Parathyroid adenoma (tissue), 2 donors: ENCODE data around the gene PVRIG.
A peak's percentile ranks its signal among the peaks of the same experiment; 100 is the strongest.
"Not testable (repeated sequence)": the region's sequence is repeated elsewhere in the genome, so short reads cannot be mapped to it uniquely, and the experiment has no call there.

Experiments used
- H2AFZ ChIP-seq: fragments of 300-600 bp; sonication (generic); one replicate; pipeline ENCODE4 v1.7.0; 2017; ENCODE audit warnings: antibody characterized with exemption, mild to moderate bottlenecking
- H3K27ac ChIP-seq: fragments of 300-600 bp; sonication (generic); one replicate; pipeline ENCODE4 v1.7.0; 2017
- H3K27me3 ChIP-seq: fragments of 300-600 bp; sonication (generic); one replicate; pipeline ENCODE4 v1.7.0; 2017; ENCODE audit warnings: low read length; ENCODE audit not compliant: control insufficient read depth, insufficient read depth
- H3K36me3 ChIP-seq: fragments of 300-600 bp; sonication (generic); one replicate; pipeline ENCODE4 v1.7.0; 2017; ENCODE audit warnings: low read length; ENCODE audit not compliant: control insufficient read depth, insufficient read depth
- H3K4me1 ChIP-seq: fragments of 300-600 bp; sonication (generic); one replicate; pipeline ENCODE4 v1.7.0; 2017; ENCODE audit warnings: control low read depth
- H3K4me2 ChIP-seq: fragments of 300-600 bp; sonication (generic); one replicate; pipeline ENCODE4 v1.7.0; 2017; ENCODE audit warnings: low read length
- H3K4me3 ChIP-seq: fragments of 300-600 bp; sonication (generic); one replicate; pipeline ENCODE4 v1.7.0; 2017; ENCODE audit warnings: low read depth, low read length
- H3K79me2 ChIP-seq: fragments of 300-600 bp; sonication (generic); one replicate; pipeline ENCODE4 v1.7.0; 2017; ENCODE audit warnings: control low read depth
- H3K9ac ChIP-seq: fragments of 300-600 bp; sonication (generic); one replicate; pipeline ENCODE4 v1.7.0; 2017; ENCODE audit warnings: mild to moderate bottlenecking
- H3K9me3 ChIP-seq: fragments of 300-600 bp; sonication (generic); one replicate; pipeline ENCODE4 v1.7.0; 2017; ENCODE audit warnings: low read length; ENCODE audit not compliant: control insufficient read depth
- TF ChIP-seq, protein P1 (sequence below): fragments of 300-600 bp; sonication (generic); IDR thresholded peaks from one replicate; pipeline ENCODE4 v1.7.0; 2017; ENCODE audit warnings: antibody characterized with exemption, mild to moderate bottlenecking
- donor health status: primary hyperparathyroidism.

The PVRIG gene

DNA sequence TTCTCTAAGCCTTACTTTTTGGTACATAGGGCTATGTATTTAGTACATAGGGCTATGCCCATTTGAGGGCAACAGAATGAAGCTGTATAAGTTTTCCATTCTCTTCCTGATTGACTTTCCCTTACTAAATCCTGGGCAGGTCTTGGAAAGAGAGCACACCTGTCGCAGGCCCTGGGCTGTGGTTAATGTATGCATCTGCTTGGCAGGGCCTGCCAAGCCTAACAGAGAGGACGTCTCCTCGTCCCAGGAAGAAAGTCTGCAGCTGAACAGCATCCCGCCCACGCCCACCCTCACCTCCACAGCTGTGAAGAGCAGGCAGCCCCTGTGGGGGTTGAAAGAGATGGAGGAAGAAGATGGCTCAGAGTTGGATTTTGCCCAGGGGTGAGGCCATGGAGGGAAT lies 8.9 kb upstream of the PVRIG start:
- Histone ChIP-seq H3K36me3 (no peaks in the 10 kb centered on the region), H3K4me3 (no peak overlapping the region), H3K4me1 (peaks cover 14% of the 10 kb centered on the region), H3K4me2 (no peak overlapping the region), H3K9ac (no peak overlapping the region), H3K9me3 (no peaks in the 10 kb centered on the region), H3K79me2 (no peaks in the 10 kb centered on the region), H3K27ac (peak overlapping the region; percentile 9), H3K27me3 (no peaks in the 10 kb centered on the region), H2AFZ (no peak overlapping the region)
- TF ChIP-seq, protein P1, sequence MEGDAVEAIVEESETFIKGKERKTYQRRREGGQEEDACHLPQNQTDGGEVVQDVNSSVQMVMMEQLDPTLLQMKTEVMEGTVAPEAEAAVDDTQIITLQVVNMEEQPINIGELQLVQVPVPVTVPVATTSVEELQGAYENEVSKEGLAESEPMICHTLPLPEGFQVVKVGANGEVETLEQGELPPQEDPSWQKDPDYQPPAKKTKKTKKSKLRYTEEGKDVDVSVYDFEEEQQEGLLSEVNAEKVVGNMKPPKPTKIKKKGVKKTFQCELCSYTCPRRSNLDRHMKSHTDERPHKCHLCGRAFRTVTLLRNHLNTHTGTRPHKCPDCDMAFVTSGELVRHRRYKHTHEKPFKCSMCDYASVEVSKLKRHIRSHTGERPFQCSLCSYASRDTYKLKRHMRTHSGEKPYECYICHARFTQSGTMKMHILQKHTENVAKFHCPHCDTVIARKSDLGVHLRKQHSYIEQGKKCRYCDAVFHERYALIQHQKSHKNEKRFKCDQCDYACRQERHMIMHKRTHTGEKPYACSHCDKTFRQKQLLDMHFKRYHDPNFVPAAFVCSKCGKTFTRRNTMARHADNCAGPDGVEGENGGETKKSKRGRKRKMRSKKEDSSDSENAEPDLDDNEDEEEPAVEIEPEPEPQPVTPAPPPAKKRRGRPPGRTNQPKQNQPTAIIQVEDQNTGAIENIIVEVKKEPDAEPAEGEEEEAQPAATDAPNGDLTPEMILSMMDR: no peak

DNA sequence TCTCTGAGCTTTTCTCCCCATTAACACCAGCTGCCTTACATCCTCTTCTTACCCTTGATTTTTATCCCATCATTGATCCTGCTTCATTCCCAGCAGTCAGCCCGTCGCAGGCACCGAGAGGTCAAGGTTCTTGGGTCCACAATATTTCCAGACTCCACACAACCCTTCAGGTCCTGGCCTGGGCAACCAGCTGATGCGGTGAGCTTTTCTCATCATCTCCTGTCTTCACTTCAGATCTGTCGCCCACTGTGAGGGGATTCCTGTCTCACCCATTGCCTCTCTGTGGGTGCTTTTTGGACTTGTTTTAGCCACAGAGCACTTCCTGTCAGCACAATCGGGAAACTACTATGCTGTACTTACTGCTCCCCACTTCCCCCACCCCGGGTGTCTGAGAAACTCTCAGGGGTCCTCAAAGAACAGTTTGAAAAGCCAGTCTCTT lies 8.4 kb upstream of the PVRIG start:
- Histone ChIP-seq H2AFZ (no peak overlapping the region), H3K36me3 (no peaks in the 10 kb centered on the region), H3K79me2 (no peaks in the 10 kb centered on the region), H3K9me3 (no peaks in the 10 kb centered on the region), H3K27me3 (no peaks in the 10 kb centered on the region), H3K4me2 (no peak overlapping the region), H3K4me3 (no peak overlapping the region), H3K9ac (no peak overlapping the region), H3K27ac (no peak overlapping the region), H3K4me1 (peaks cover 14% of the 10 kb centered on the region)
- TF ChIP-seq, protein P1: no peak

DNA sequence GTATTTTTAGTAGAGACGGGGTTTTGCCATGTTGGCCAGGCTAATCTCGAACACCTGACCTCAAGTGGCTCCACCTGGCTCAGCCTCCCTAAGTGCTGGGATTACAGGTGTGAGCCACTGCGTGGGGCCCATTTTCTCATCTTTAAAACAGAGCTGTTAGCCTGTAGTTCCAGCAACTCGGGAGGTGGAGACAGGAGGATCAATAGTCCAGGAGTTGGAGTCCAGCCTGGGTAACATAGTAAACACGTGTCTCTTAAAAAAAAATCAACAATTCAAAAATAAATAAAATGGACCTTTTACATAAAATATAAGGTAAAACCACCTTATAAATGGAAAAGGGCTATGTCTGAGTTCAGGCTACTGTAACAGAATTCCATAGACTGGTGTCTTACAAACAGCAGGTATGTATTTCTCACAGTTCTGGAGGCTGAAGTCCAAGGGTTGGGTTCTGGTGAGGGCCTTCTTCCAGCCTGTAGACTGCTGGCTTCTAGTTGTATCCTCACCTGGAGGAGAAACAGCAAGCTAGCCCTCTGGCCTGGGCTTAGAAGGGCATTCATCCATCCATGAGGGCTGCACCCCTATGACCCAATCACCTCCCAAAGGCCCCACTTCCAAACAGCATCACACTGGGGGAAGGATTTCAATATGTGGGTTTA lies 7.0 kb upstream of the PVRIG start:
- Histone ChIP-seq H3K4me1 (peaks cover 14% of the 10 kb centered on the region), H3K27me3 (no peaks in the 10 kb centered on the region), H3K4me2 (no peak overlapping the region), H3K4me3 (no peak overlapping the region), H3K36me3 (no peaks in the 10 kb centered on the region), H3K79me2 (no peaks in the 10 kb centered on the region), H3K9me3 (no peaks in the 10 kb centered on the region), H3K9ac (no peak overlapping the region), H3K27ac (no peak overlapping the region), H2AFZ (no peak overlapping the region)
- TF ChIP-seq, protein P1: no peak

DNA sequence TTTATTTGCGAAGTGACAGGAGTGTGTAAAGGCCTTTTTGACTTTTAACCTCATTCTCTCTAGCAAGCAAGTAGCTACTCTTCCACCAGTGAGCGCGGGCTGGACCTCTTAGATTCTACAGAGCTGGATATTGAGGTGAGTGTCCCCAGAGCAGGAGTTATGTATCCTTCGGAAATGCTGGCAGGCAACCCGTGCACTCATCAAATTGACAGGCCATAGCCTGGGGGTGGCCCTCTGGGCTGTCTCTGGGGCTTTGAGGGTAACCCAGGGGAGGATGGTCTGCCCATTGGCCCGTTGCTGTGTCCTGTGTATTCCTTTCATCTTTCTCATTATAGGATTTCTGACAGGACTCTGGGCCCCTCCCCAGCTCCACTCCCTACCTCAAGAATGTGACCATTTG lies 6.1 kb upstream of the PVRIG start:
- Histone ChIP-seq H3K36me3 (no peaks in the 10 kb centered on the region), H3K9me3 (no peaks in the 10 kb centered on the region), H3K27ac (no peak overlapping the region), H2AFZ (no peak overlapping the region), H3K27me3 (no peaks in the 10 kb centered on the region), H3K79me2 (no peaks in the 10 kb centered on the region), H3K9ac (no peak overlapping the region), H3K4me1 (peaks cover 14% of the 10 kb centered on the region), H3K4me2 (no peak overlapping the region), H3K4me3 (no peak overlapping the region)
- TF ChIP-seq, protein P1: no peak

DNA sequence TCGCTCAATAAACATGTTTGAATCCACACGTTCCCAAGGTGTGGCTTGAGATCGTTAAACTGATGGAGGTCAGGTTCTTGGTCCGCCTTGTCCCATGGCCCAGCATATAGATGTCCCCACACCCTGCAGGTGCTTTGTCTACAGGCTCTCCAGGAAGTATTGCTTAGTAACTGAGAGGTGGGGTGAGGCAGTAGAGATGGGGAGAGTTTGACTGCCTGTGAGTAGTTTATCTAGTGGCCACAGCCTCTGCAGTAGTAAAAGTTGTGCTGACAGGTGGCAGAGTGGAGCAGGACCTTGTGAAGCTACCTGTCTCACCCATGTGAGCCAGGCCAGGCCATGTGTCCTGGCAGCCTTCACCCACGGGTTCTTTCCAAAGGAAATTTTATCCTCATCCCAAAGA lies 5.4 kb upstream of the PVRIG start:
- not testable (repeated sequence) for H3K27me3 ChIP-seq, H3K9ac ChIP-seq, H3K9me3 ChIP-seq, H2AFZ ChIP-seq, H3K4me2 ChIP-seq, H3K27ac ChIP-seq, H3K4me3 ChIP-seq, H3K36me3 ChIP-seq, H3K79me2 ChIP-seq, H3K4me1 ChIP-seq
